NCI-H748 treated with DMSO at 0.1 percent for 48 hours (cell line): ENCODE results near the gene KLHL9.
A peak's percentile ranks its signal among the peaks of the same experiment; 100 is the strongest.
"Not testable (repeated sequence)": the region's sequence is repeated elsewhere in the genome, so short reads cannot be mapped to it uniquely, and the experiment has no call there.

Experiments
- DNase-seq: peaks from one replicate; lab custom pipeline; 2025; lab: John Stamatoyannopoulos, UW

Gene KLHL9, protein sequence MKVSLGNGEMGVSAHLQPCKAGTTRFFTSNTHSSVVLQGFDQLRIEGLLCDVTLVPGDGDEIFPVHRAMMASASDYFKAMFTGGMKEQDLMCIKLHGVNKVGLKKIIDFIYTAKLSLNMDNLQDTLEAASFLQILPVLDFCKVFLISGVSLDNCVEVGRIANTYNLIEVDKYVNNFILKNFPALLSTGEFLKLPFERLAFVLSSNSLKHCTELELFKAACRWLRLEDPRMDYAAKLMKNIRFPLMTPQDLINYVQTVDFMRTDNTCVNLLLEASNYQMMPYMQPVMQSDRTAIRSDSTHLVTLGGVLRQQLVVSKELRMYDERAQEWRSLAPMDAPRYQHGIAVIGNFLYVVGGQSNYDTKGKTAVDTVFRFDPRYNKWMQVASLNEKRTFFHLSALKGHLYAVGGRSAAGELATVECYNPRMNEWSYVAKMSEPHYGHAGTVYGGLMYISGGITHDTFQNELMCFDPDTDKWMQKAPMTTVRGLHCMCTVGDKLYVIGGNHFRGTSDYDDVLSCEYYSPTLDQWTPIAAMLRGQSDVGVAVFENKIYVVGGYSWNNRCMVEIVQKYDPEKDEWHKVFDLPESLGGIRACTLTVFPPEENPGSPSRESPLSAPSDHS

DNA sequence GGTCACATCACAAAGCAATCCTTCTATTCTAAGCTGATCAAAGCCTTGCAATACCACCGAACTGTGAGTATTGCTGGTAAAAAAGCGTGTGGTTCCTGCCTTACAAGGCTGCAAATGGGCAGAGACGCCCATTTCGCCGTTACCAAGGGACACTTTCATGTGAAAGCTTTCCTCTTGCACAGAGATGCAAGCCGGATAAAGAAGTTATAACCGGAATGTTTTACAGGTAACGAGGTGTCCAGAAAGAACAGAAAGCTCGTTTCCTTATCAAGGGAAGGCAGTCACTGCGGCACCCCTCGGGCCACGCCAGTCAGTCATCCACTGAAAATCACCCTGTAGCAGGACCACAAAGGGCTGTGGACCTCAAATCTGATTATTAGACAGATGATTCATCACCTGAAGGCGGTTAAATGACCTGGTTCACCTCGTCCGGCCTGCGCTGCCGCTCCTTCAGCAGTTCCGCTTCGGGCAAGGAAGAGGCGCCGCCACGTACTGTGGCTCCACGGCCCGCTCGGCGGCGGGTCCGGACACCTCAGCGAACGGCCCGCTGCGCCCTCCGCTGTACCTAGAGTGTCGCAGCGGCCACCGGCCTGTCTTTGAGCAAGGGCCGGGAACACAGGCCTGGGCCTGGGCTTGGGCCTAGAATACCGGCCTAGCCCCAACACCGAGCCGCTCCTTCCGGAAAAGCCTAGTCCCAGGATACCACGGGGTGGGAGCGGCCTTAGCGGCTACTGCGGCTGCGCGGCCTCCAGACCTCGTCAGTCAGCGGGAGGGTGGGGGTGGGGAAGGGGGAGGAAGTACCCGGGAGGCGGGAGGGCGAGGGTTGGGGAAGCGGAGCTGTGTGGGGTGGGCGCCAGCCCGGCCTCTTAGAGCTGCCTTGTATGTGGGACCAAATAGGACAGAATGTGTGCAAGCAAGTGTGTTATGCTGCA is at the start of gene KLHL9:
Gene KLHL9, minus strand, starts transcription at position 704 of the 932 bp plus-strand sequence. Its CDS starts 545 bp downstream, at position 159.
- peak; percentile 78 for DNase-seq

DNA sequence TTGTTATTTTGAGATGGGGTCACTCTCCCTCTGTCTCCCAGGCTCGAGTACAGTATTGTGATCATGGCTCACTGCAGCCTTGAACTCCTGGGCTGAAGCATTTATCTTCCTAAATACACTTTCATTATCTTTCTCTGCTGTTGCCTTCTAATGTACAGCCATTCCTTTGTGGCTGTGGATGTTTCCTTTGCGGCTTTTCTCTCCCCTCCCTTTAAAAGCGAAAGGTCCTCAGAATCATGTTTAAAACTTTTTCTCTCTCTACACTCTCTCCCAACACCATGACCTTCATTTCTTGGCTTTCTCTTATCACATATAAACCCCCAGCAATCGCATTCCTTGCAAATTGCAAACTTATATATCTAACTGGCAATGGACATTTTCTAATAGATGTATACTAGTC is 48.4 kb upstream of the KLHL9 start:
- DNase-seq: no peak

DNA sequence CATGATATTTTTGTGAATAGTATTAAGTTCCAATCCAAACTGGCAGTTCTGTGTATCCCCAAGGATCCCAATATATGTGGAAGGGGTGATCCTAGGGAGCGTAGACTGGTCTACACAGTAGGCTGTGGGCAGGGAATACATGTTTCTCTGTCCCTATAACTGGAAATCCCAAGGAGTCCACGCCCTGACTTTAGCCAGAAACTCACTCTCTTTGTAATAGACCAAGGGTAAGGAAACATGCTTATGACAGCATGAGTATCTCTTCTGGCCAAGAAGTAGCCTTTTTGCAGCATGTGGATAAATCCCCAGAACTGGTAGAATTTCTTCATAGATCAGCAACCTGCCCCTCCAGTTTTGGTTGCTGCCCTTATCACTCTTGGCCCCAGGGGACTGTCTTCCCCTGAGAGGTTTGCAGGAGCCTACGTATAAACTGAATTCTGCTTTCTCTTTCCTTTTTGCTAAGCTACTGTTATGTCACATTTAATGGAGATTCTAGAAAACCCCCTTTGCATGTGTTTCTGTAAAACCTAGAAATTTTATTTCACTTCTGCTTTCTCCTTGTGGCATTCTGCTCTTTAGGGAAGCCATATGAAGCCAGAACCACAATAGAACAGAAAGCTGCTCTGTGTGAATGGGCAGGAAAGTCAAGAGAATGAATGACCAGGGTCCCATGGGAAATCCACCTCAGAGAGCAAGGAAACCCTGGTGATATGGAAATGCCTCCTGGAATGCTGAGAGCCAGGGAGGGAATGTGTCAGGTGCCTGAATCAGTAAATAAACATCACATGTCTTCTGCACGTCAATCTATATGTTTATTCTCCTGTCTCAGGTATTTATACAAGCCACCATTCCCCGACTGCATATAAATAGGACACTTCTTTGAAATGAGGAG is 46.5 kb upstream of the KLHL9 start:
- no peak for DNase-seq

DNA sequence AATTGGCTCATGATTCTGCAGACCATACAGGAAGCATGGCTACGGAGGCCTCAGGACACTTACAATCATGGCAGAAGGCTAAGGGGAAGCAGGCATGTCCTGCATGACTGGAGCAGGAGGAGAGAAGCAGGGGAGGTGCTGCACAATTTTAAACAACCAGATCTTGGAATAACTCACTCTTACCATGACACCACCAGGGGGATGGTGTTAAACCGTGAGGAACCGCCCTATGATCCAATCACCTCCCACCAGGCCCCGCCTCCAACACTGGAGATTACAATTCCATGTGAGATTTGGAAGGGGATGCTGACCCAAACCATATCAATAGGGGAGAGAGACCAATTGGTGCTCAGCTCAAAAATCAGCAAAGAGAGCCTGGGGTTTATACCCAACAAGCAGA is 36.3 kb upstream of the KLHL9 start:
- DNase-seq: not testable (repeated sequence)

DNA sequence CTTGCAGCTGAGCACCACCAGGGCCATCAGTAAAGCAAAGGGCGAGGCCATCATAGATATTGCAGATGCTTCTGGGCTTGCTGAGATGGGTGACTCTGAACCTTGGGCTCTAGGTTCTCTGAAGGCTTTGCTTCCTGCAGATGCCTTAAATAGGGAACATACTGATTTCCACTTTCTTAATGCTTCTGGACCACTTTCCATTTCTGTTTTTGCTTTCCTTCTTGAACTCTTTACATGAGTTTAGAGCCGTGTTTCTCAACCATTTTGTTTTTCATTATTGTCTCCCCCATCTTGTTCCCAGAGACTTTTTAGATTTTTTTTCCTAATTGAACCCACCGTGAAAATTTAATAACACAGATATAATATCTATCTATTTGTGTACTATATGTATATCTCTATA is 32.8 kb upstream of the KLHL9 start, which contains the start of gene IFNA13:
Gene IFNA13, minus strand, starts transcription at position 101 of the 400 bp plus-strand sequence. Its CDS starts 47 bp downstream, at position 54.
- no peak for DNase-seq

DNA sequence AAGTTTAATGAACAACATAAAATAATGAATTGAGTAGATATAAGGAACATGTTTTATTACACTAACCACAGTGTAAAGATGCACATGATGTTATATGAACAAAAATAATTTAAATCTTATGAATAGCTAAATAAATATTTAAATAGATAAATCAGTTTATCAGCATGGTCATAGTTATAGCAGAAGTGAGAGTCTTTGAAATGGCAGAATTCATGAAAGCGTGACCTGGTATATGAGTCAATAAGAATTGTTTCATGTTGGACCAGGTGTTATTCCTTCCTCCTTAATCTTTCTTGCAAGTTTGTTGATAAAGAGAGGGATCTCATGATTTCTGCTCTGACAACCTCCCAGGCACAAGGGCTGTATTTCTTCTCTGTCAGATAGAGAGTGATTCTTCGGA is 32.0 kb upstream of the KLHL9 start:
- DNase-seq: not testable (repeated sequence)

DNA sequence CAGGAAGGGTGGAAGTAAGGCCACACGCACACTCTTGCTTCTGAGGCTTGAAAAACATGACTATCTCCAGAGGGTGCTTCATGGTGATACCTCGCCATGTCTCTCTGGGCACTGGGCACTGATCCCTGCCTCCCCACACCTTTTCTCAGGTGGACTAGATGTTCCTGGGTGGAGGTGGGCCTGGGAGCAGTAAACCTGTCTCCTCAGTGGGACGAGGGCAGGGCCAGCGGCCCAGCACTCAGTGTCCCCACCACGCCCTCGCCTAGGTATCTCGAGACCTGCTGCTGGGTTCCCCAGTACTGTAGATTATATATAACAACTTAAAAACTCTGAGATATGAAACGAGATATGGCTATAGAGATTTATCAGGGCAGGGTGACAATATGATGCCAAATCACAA is 27.1 kb upstream of the KLHL9 start:
- no peak for DNase-seq

DNA sequence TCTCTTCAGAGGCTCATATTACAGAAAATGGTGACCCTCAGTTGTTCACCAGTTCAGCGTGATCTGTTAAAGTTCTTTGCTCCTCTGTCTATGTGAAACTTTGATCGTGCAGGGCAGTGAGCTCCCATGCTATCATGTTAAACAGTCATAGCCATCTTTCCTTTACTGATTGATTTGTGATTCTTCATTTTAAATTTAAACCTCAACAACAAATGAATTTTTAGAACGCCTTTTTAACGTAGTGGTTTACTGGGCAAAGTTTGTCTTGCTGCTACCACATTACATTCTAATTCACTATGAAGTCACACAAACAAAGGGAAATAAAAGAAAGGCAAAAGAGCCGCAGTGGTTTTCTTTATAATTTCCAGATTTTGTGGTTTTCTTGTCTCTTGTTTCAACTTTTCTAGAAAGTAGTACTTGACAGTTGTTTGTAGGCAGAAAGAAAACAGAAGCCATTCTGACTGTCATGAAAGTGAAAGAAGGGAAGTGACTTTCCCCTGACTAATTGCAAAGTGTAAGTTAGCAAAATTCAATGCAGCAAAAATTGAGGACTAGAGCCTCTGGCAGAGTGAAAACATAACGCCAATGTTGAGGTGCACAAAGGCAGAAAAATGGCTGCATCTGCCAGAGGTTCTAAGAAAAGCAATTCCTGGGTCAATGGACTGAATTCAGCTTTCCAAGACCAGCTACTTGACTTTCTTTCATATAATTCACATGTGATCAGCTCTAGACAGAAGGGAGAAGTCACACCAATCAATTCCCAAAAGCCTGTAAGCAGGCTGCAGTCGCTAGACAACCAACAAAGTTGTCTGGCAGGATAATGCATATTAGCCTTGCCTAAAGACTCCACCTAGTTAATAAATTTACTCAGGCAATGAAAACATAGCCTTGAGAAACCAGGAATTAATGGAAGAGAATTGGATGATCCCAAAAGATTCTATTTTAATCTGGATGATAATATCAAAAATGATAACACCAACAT is 22.6 kb upstream of the KLHL9 start:
- no peak for DNase-seq

DNA sequence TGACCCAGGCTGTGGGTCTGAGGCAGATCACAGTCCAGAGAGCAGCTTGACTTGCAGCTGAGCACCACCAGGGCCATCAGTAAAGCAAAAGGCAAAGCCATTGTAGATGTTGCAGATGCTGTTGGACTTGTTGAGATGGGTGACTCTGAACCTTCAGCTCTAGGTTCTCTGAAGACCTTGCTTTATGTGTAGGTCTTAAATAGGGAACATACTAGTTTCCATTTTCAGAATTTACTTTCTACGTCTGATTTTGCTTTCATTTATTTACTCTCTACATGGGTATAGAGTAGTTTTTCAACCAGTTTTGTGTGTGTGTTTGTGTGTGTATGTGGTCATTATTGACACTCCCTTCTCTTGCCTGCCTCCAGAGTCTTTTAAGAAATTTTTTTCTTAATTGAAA is 15.6 kb upstream of the KLHL9 start, which contains the start of gene IFNA6:
Gene IFNA6, minus strand, starts transcription at position 101 of the 400 bp plus-strand sequence. Its CDS starts 0 bp downstream, at position 101.
- no peak for DNase-seq

DNA sequence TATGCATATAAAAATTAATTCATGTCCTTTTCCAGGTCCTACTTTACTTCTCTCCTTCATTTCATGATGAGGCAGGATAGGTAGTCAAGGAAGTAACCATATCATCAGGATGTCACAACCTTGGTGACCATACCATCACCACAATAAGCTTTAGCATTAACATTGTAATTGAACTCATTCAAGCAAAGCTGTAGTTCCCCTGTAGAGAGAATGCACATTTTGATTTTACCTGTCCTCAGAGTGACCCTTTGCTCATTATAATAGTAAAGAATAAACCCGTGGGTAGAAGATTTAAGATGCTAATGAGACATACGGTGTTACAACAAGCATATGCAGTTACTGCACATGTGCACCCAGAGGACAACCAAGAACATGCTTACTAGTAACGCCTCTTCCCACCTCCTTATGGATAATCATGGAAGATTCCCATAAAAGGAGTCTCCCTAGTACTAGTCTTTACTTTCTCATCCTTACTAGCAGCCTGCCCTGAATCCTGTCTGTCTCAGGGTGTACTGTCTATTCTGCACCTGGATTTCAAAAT is 13.3 kb upstream of the KLHL9 start:
- no peak for DNase-seq

DNA sequence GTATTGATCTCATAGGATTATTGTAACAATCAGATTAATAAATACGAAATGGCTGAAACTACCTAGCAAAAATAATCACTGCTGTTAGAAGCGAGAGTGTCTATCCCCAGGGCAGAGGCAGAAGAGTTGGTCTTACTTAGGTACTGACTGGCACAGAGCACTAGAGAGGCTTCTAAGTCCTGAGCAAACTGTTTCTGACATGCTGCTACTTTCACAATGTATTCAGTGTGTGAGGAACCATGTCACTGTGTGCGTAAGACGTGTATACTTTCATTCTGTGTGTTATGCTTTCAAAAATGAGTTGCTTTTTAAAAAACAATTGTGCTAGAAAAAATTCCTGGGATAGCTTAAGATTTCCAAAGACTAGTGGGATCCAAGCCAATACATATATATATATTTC is 5.5 kb upstream of the KLHL9 start:
- no peak for DNase-seq

DNA sequence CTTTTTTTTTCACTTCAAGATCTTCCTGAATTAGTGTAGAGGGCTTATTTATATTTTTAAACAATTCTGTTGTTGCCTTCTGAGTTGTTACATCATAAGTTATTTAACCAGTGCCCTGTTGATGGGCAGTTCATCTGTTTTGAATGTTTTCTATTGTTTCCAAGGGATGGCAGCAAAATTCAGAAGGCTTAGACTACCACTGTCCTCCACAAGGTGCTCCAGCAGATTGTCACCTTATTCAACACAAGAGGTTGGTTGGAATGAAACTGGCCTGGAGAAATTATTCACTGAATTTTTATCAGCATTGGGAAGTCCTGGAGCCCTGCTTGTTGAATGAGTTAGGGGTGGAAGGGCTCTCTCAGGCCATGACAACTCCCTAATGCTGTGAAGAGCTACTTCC is 1.3 kb upstream of the KLHL9 start:
- DNase-seq: no peak

DNA sequence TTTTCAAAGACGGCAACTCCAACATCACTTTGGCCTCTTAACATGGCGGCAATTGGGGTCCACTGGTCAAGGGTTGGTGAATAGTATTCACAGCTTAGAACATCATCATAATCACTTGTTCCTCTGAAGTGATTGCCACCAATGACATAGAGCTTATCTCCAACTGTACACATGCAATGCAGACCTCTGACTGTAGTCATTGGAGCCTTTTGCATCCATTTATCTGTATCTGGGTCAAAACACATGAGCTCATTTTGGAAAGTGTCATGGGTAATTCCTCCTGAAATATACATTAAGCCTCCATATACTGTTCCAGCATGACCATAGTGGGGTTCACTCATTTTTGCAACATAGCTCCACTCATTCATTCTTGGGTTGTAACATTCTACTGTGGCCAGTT is 2.0 kb downstream of the KLHL9 start:
- DNase-seq: no peak

DNA sequence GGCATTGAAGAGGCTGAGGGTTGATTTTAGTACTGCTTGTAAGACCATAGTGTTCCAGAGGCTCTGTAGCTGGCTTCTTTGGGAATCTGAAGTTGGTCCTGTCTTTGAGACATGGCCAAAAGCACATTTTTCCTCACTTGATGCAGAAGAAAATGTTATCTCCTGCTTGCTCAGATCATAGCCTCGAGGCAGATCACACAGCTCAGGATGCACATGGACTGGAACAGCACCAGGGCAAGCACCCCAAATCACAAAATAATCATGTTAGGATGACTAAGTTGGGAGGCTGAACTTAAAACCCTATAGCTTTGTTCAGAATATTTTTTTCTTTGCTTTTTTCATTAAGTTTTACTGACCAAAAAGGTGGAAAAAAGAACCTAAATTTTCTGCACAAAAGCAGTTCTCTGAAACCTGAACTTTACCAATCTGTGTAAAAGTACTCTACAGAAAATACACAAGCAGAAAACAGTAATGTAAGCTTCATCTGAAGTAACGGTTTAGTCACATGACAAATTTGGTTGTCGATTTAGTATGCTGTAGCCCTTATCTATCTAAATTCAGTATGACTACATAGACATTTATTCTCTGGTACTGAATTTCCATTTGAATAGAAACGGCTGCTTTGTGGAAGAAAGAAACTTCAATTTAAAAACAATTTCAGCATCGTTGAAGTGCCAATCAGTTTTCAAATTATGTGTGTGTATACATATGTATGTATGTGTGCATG is 3.4 kb downstream of the KLHL9 start:
- no peak for DNase-seq

DNA sequence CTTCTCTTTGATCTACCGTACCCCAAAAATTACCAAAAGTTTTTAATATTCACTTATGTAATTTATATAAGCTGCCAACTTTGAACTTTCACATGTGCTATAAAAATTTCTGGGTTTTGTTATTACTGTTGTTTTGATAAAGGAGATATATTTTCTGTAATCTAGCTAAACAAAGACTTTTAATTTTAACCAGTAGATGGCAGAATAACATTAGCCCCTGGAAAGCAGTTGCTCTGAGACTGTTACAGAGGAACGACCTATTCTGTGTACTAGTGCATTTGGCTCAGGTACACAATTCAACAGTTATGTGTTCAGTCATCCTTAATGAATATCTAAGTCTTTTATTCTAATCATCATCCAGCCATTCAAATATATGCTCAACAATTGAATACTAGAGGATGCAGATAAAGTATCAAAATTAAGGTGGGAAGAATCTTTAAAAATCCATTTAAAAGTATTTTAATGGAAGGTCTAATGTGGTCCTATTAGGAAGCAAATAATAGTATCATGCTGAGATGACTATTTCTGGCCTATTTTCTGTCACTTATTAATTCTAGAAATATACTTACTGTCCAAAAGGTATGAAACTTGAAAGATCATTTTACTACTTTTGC is 8.6 kb downstream of the KLHL9 start:
- DNase-seq: peak; percentile 64

DNA sequence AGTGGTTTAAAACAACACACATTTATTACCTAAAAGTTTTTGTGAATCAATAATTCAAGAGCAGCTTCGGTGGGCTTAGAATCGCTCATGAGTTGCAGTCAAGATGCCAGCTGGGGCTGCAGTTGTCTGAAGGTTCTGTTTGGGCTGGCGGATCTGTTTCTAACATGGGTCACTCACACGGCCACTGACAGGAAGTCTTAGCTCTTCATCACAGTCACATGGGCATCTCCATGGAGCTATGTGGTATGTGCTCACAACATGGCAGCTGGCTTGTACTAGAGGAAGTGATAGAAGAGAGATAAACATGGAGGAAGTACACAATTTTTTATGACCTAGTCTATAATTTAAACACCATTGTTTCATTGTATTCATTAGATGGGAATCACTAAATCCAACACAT is 11.2 kb downstream of the KLHL9 start:
- DNase-seq: no peak

DNA sequence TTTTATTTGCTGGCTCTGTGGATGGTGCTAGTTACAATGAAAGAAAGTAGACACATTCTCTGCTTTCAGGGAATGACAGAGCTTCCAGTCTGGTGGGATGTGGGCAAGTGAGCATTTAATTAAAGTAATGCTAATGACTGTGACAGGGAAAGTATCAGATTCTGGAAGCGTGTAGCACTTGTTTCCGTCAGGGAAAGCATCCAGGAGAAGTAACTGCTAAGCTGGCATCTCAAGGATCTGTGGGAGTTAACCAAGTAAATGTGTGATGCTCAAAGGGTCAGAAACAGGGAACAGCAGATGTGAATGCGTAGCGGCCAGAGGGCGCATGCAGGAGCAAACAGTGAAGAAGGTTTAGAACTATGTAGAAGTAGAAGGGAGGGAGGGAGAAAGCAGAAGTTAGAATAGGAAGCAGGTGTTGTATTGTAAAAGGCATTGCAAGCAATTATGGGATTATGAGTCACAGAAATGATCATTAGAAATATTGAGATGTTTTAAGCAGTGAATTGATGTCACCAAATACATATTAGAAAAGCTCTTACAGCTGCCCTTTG is 12.2 kb downstream of the KLHL9 start:
- no peak for DNase-seq

DNA sequence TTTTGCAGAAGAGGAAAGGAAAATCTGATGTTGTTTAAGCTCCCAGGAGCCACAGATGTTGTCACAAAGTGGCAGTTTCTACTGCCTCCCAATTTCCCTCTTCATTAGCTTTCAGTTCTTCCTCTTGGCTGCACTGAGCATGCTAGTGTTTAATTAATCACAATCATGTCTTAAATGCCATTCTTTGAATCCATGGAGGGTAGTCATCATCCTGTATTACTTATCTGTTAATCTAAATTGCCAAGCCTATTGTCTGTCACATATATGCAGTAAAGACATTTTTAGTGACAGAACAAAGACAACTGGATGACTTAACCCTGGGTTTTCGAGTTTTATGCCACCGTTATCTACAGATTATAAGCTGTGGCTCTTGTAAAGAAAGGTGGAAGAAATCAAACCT is 14.7 kb downstream of the KLHL9 start:
- no peak for DNase-seq
